ENCODE results near the gene DPYSL3.

Gene DPYSL3

DNA sequence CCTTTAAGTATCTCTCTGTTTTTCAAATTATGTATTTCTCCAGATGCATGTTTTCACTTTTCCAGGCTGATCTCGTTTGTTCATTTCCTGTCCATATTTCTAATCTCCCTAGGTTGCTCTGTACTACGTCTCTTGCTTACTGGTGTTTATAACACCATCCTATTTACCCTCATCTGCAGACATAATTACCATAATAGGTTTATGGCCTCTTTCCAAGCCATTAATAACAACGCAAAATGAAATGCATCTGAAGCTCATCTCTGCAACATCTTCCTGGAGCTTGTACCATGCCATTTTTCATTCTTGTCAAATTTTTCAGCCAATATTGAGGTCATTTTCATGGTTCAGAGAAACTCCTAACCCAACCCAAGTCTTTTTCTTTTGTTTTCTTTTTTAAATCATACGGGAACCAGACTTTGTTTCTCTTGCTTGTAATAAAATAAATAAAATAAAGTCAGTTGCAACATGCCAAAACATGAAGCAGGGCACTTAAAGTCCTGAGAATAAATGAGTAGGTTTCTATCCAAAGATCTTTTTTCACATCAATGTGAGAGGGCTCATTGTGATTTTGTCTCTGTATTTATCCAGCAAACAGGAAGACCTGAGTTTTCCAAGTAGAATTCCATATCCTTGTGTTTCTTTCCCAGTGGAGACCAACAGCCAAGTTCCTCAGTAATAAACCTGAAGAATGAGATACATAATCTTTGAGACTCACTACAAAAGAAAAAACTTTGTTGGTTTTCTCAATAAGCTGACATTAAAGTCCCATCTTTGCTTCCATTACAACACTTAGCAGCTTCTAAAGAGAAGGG is 37.0 kb downstream of the DPYSL3 start:
- no peak for DNase-seq (ENCODE audit: low spot score)

DNA sequence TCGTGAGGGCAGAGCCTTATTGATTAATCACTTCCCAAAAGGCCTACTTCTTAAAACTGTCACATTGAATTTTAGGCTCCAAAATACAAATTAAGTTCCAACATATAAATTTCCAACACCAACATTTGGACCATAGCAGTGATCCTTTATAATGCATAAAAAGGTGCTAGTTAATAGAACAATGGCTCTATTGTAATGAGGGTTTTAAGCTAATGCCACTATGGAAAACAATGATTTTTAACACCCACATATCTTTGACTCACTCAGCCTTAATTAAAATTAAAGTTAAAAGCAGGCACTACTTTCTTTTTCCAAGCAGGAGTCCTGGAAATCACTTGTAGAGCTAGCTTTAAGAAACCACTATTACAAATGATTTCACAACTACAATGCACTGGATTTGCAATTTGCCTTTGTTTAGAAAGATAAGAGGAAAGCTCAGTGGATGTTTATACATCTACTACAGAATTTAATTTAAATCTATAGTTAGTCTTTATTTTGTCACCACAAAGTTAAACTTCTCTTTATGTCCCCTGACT is 41.8 kb downstream of the DPYSL3 start:
- no peak for DNase-seq (ENCODE audit: low spot score)

DNA sequence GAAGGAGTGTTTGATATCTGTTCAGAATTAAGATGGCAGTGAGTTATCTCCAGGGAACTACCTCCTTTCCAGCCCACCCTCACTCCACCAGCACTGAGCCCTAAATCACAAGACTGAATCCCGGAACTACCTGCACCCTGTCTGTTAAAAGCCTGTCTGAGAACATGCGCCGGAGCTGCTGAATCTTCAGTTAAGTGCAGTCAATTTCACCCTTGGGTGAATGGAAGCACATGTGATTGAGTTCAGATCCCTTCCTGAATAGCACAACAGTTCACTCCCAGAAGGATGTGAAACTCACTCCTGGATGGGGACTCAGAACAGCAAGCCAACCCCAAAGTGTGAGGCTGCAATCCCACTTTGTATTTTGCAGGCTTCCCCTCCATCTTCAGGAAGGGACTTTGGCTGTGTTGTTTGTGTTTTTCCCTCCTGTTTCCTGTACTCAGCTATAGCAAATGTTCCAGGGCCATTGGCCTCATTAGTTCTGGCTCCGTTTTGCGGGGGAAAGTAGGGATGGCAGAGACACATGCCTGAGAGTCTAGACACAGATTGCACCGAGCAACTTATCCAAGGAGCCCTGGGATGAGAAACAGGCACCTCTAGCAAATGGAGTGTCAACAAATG is 43.4 kb downstream of the DPYSL3 start:
- peak; percentile 6 for DNase-seq (ENCODE audit: low spot score)

DNA sequence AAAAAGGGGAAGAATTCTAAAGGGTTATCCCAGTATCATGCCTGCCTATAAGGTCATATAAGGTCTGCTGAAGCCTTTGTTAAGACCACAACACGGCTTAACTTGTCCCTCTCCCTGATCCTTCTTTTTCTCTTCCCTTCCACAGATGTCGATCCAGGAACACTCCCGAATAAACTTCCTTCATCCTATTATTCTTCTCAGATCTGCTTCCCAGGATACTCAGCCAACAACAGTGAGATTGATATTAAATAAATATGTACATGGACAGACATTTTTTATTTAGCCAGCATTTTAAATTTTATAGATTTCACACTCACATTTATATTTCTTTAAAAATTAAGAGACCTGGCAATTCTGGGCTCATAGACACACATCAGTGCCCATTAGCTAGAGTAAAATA is 44.1 kb downstream of the DPYSL3 start:
- no peak for DNase-seq (ENCODE audit: low spot score)

DNA sequence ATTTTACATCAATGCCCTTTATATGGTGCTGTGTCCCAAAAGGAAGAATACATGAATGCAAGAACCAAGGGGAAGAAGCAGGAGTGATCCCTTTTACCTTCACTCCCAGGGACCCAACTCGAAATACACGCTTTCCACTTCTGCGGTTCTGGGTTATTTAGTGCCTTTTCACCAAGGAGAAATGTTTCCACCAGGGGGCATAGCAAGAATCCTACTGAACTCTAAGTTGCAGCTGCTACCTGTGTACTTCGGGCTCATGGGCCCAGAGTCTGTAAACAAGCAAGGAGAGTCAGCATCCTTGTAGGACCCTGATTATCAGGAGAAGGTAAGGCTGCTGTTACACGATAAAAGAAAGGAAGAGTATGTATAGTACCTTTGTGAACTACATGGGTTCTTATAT is 45.7 kb downstream of the DPYSL3 start:
- peak; percentile 8 for DNase-seq (ENCODE audit: low spot score)

DNA sequence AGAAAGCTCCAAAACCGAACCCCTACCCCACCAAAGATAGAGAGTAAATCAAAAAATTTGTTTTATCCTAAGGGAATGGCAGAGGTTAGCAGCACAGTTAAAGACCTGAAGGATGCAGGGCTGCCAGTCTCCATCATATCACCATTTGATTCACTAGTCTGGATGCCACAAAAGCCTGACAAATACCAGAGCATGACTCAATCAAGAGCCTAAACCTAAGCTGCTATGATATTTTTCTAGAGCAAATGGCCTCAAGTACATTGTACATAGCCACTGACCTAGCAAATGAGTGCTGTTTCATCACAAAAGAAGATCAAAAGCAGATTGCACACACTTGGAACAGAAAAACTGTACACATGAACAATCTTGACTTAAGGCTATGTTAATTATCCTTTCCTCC is 48.0 kb downstream of the DPYSL3 start:
- DNase-seq (ENCODE audit: low spot score), result no peak

DNA sequence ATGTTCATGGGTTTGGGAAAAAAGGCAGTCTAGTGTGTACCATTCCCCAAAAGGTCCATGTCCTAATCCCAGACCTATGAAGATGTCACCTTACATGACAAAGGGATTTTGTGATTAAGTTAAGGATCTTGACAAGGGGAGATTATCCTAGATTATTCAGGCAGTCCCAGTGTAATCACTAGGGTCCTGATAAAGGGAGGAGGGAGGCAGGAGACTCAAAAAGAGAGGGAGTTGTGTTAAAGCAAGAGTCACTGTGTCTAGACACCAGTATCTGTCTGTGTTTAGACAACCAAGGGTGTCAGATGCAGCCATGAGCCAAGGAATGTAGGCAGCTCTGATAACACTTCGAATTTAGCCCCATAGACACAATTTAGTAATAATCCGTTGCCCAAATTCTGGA is 49.5 kb downstream of the DPYSL3 start:
- no peak for DNase-seq (ENCODE audit: low spot score)

DNA sequence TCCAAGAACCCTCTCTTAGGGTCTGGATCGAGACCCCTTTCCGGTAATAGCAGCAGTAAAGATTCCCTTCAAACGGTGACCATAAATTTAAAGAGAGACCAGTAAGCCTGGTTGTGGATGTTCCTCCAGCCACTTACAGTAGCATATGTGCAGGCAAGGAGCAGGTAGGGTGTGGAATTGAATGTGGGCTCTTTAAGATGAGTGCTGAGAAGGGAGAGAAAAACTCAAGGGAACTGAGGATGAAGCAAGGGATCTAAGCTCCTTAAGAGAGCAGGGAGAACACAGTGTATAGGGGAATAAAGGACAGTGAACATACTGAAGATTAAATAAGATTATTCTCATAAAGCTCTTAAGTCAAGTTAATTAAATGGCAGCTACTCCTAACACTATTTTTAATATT is 51.3 kb downstream of the DPYSL3 start:
- no peak for DNase-seq (ENCODE audit: low spot score)

DNA sequence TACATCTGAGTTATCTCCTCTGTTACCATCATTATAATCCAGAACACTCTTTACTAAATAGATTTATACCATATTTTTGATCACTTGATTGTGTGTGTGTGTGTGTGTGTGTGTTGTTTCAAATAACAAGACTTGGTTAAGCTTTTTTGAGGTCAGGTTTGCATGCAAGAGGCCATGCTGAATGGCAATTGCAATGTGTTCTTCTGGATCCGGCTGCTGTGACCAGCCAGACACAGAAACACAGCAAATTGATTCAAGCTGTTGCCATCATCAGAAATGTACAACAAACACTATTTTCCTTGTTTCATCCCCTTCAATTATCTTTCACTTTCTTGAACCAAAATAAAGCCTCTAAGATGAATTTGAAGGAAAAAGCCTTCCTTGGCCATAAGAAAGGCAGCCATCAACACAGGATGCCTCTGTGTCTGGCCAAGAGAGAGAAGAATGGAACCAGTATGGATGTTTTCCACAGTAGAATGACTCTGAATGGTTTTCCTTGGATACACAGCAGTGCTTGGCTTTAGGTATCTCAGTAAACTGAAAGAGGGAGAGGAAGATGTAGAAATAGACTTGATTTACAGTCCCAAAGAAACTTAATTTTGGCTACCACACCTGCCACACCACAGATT is 53.9 kb downstream of the DPYSL3 start:
- no peak for DNase-seq (ENCODE audit: low spot score)

DNA sequence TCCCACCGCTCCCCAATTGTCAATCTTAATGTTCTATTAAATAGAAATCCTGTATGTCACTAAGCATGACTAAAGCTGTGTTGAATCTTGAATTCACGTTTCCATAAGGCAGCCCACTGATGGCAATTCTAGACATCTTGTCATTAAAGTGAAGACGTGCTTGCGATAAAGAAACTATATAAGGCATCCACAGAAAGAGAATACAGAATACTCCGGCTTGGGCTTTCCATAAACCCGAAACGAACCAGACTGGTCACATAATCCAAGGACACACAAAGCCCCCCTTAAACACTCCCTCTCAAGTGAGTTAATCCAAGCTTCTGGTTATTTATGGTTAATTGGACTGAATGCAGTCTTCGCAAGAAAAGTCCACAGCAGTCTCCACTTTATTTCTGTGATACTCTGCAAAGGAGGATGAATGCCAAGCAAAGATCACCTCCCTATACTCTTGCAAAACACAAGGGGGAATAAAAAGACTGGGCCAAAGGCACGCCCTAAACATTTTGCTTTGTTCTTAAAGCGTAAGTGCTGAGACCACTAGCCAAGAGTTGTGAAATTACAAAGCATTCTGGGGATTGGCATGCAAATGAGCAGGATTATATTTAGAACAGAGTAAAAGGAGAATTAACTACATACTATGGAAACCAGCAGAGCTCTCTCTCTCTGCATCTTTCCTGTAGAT is 54.7 kb downstream of the DPYSL3 start:
- DNase-seq (ENCODE audit: low spot score), result no peak

DNA sequence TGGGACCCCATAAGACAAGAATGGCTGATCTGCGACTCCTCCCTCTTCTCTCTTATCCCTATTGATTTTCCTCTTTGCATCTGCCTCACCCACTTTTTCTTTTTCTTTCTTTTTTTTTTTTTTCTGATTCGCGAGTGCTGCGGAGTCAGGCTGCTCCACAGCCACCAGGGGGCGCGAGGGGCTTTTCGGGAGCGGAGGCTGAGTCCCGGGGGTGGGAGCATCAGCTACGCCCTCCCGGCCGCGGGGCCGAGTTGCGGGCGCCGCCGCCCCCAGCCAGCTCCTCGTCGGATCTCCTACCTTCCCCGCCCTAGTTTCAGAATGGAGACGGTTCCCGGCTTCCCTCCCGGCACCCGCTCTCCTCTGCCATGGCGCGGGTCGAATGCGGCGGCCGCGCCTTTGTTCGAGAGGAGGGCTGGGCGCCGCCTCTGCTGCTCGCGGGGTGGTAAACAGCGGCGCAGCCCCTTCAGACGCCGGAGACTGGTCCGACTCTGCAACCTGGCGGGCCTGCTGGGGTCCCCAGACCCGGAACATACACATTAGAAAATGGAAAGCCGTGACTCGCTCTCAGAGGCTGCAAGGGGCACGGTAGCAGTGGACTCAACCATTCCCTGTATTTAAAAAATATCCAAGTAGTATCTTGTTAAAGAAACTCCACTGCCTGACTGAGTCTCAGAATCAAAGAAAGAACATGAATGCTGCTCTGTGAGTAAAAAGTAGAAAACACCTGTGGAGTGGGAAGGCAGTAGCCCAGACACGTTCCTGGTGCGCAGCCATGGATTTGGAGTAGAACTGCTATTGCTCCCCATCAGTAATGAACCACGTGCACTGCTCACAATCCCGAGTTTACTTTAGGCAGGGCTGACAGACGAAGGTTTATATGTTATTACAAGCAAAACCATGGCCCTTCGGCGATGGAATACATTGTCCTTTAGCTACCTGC is 55.7 kb downstream of the DPYSL3 start:
- peak; percentile 83 for DNase-seq (ENCODE audit: low spot score)

DNA sequence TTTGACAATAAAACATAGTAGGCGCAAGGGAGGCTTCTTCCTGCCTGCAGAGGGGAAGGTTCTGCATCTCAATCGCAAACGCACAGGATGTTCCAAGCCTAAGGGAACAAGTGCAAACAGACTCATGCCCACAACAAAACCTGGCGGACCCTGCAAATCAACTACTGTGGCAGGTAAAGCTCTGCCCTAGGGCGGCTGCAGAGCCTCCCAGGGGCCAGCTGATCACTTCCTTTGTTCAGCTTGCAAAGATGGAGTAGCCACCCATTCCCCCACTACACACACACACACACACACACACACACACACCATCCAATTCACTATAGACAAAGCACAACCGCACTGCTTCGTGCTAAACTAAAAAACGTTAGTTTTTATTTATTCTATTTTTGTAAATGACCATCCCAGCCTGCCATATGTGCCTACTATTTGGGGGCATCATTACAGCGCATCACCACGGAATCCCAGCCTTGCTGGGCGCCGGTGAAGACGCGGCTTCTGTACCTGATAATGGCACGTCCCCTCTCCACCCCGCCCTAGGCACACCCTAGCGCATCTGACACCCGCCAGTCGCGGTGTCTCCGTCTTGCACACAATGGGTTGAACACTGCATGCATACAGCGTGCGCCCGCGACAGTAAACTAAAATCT is 57.6 kb downstream of the DPYSL3 start:
- DNase-seq (ENCODE audit: low spot score), result peak; percentile 30

DNA sequence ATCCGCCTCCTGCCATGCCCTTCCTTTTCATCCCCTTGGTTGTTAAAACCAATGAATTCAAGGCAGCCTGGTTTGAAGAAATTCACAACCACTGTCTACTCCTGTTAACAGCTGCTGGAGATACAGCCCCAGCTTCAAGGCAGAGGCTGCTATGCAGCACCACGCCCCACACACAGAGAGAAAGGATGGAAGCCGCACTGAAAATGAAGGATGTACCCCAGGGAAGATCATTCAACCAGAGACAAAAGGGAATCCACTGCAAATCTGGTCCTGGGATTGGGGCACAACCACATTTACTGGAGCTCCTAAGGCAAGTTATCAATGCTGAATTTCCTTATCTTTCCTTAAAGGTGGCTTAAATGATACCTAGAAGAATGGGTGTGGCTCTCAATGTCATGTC is 58.7 kb downstream of the DPYSL3 start:
- no peak for DNase-seq (ENCODE audit: low spot score)

DNA sequence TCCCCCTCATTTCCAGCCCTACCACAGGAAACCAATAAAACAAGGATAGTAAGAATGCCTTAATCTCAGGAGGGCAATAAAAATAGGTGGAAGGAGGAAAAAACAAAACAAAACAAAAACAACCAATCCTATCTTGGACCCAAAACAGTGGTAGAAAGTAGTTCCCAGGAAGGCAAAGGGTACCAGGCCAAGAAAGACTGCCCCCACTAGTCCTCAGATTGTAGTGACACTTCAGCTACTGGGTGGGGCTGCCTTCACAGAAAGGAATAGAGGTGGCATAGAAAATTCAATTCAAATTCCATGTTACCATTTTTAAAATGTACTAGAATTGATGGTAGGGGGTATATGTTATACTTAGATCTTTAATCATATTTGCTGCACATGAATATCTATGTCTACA is 59.3 kb downstream of the DPYSL3 start:
- no peak for DNase-seq (ENCODE audit: low spot score)

DNA sequence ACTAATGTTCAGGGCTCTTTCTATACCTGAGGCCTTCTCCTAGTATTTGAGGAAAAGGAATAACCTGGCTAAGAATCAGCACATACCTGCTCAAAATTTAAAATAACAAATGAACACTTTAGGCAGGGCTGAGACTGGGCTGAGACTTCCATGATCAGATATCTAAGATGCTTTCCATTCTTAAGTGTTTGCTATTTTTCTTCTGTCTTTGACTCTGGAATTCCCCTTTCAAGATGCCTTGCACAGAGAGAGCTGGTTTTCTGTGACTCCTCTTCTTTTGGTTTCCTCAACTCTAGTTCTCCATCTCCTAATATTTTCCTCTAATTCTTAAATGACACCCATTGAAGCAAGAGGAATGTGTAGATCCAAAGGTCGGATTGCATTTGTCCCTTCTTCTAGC is 61.1 kb downstream of the DPYSL3 start:
- no peak for DNase-seq (ENCODE audit: low spot score)

DNA sequence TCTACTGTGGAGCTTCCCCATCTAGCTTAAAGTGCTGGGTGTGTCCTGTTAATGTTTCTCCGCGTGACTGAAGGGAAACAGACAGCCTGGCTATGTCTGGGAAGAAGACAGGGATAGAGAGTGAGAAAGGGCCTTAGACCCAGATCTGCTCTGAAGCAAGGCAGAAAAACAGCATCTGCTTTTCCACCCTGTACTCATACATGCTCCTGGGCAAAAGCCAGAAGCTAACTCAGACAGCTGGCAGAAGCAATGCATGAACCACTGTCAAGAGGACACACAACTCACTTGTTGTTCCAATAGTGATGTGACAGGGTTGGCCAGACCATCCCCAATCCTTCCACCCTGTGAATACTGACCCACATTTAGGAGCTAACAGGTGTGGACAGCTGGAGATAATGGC is 63.3 kb downstream of the DPYSL3 start:
- DNase-seq (ENCODE audit: low spot score), result peak; percentile 4

DNA sequence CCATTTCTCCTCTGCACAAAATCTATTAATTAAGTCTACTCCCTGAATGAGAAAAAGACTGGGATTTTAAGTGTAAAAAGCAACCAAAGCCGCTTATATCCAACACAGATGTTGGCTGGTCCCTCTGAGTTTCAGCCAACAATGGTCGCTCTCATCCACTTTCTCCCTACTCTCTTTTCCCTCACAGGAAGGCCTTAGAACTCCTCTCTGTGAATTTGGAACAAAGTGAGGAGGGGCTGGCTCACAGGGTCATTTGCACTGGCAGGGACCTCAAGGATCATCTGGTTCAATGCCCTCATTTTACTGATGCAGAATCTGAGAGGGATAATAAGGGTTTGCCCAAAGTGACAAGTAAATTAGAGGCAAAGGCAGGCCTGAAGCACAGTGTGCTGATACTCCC is 64.0 kb downstream of the DPYSL3 start:
- peak; percentile 70 for DNase-seq (ENCODE audit: low spot score)

DNA sequence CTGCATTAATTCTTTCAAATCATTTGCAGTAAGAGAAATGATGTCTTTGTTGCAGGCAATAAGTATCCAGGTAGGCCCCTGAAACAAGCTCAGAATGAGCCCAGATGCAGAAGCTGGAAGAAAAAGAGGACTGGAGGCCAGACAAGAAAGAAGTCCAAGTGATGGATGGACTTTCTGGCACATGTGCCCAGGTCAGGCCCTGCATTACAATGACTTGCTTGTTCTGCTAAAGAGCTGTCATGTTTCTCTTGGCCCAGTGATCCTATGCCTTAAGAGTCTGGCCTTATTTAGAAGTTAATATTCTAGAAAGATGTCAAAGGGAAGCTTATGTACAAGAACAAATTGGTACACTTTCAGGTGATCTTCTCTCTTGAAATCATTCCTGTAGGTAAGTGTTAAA is 64.8 kb downstream of the DPYSL3 start:
- peak; percentile 27 for DNase-seq (ENCODE audit: low spot score)

DNA sequence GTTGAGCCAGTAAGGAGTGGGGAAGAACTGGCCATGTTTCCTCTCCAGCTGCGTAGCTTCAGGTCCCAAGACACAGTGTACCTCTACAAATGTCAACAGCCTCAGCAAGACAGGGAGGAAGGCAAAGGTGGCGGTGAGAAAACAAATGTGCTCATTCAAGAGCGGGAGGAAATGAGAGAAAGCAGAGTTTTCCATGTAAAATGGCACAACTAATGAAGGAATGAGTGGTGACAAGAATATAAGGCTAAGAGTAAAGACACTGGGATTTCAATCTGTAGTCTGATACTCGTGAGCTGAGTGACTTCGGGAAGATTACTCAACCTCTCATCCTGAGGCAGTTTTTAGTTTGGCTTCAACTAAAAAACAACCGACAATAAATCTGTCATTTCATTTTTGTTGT is 67.6 kb downstream of the DPYSL3 start:
- no peak for DNase-seq (ENCODE audit: low spot score)

DNA sequence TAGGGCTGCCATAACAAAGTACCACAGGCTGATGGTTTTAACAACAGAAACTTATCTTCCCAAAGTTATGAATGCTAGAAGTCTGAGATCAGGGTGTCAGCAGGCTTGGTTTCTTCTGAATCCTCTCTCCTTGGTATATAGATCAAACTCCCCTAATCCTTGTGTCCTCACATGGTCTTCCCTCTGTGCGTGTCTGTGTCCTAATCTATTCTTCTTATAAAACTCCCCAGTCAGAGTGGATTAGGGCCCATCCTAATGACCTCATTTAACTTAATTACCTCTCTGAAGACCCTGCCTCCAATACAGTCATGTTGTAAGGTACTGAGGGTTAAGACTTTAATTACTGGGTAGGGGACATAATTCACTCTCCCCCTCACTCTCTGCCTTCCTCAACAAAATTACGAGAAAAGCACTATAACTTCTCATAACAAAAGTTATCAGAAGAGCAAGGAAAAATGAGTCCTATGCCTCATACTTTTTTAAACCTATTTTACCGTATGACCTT is 68.6 kb downstream of the DPYSL3 start:
- DNase-seq (ENCODE audit: low spot score), result no peak

DNA sequence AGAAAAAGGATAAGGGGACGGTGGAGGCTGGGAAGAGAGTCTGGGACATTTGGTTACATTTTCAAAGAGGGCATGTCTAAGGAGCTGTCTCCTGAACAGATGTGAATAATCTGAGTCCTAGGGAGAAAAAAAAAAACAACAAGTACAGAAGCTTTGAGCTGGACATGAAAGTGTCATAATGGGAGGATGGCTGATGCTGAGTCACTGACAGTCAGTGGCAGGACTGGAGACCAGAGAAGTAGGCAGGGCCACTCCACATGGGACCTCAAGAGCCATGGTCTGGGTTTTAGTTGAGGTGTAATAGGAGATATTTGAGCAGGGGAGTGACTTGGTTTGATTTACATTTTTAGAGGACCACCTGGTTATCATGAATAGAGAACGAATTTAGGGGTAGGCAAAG is 70.6 kb downstream of the DPYSL3 start:
- no peak for DNase-seq (ENCODE audit: low spot score)
